ENCODE results near the gene PROM1. TPM values are rescaled to one million over a fixed set of nuclear protein-coding genes. Genes with fewer than 3 reads are reported as not detected.

PROM1 gene
- total and polyA plus RNA-seq, 2 donors (not counting 1 experiment from before 2014, with no cell fraction given), result 0.10 to 0.17 TPM

DNA sequence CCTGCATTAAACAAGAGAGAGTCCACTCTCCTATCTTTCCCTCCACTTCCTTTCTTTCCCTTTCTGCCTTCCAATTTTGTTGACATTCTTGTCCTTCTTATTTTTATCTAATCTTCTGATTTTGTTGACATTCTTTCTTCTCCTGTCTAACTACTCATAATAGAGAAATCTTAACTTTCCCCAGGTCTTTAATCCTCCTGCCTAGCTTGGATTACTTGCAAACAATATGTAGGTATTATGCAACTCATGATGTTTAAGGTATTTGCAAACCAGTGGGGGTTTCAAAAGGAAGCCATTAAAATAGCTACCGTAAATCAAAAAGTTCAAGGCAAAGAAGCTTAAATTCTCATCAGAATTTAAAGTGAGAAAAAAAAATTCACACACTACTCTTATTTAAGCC is 53.9 kb downstream of the PROM1 start:
- Histone ChIP-seq H3K4me3 (replicated peaks in 1 of 4; ENCODE audit: control extremely low read depth in 1 of 4, insufficient read depth in 1 of 4, low read depth in 3 of 4, low read length in 4 of 4) (no peak overlapping the region), H3K79me2 (ENCODE audit: control insufficient read depth, insufficient read depth, low read length) (no peaks in the 10 kb centered on the region), H3K4me2 (ENCODE audit: extremely low read depth, insufficient read depth, low read length) (no peak overlapping the region), H3K27me3 (ENCODE audit: control insufficient read depth, insufficient read depth, low read length) (no peaks in the 10 kb centered on the region), H4K20me1 (ENCODE audit: control insufficient read depth, extremely low read depth, insufficient read depth, low read length) (no peaks in the 10 kb centered on the region), H3K27ac (ENCODE audit: insufficient read depth, low read length) (no peak overlapping the region), H2AFZ (ENCODE audit: low read length) (no peak overlapping the region), H3K9me3 (ENCODE audit: control insufficient read depth, insufficient read depth, low read depth, low read length) (no peaks in the 10 kb centered on the region), H3K4me1 (ENCODE audit: control insufficient read depth, extremely low read depth, insufficient read depth, low read length) (no peaks in the 10 kb centered on the region), H3K9ac (ENCODE audit: insufficient read depth, low read length) (no peak overlapping the region), H3K36me3 (ENCODE audit: control insufficient read depth, insufficient read depth, low read length) (no peaks in the 10 kb centered on the region)
- no peak for DNase-seq (ENCODE audit: low read depth in 2 of 2)
- no peak for TF ChIP-seq EZH2 (IDR thresholded peaks at IDR 0.05; ENCODE audit: low read length, missing control alignments)
- TF ChIP-seq, protein P1, sequence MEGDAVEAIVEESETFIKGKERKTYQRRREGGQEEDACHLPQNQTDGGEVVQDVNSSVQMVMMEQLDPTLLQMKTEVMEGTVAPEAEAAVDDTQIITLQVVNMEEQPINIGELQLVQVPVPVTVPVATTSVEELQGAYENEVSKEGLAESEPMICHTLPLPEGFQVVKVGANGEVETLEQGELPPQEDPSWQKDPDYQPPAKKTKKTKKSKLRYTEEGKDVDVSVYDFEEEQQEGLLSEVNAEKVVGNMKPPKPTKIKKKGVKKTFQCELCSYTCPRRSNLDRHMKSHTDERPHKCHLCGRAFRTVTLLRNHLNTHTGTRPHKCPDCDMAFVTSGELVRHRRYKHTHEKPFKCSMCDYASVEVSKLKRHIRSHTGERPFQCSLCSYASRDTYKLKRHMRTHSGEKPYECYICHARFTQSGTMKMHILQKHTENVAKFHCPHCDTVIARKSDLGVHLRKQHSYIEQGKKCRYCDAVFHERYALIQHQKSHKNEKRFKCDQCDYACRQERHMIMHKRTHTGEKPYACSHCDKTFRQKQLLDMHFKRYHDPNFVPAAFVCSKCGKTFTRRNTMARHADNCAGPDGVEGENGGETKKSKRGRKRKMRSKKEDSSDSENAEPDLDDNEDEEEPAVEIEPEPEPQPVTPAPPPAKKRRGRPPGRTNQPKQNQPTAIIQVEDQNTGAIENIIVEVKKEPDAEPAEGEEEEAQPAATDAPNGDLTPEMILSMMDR (conservative IDR thresholded peaks at IDR 0.05 in 1 of 2, IDR thresholded peaks at IDR 0.05 in 1 of 2; ENCODE audit: low read depth in 1 of 2, low read length in 2 of 2), result no peak

DNA sequence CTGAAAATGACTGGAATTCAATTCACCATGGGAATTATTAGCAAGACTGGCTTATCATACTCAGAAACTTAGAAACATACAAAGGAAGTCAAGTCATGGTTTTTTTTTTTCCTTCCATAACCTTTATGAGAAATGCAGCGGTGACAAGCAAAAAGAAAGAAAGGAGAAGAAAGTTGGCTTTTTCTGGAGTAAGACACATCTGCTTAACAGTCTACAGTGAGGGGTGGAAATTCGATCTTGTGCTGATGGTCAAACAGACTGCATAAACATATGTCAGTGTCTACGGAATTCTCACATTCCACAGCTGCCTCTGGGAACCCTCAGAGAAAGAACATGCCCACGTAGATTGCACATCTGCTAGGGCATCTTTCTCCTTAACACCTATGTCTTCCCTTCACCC is 54.6 kb downstream of the PROM1 start:
- TF ChIP-seq EZH2 (IDR thresholded peaks at IDR 0.05; ENCODE audit: low read length, missing control alignments), result no peak
- TF ChIP-seq, protein P1 (conservative IDR thresholded peaks at IDR 0.05 in 1 of 2, IDR thresholded peaks at IDR 0.05 in 1 of 2; ENCODE audit: low read depth in 1 of 2, low read length in 2 of 2), result no peak
- Histone ChIP-seq H3K4me1 (ENCODE audit: control insufficient read depth, extremely low read depth, insufficient read depth, low read length) (no peaks in the 10 kb centered on the region), H2AFZ (ENCODE audit: low read length) (no peak overlapping the region), H3K27me3 (ENCODE audit: control insufficient read depth, insufficient read depth, low read length) (no peaks in the 10 kb centered on the region), H3K4me3 (replicated peaks in 1 of 4; ENCODE audit: control extremely low read depth in 1 of 4, insufficient read depth in 1 of 4, low read depth in 3 of 4, low read length in 4 of 4) (no peak overlapping the region), H3K27ac (ENCODE audit: insufficient read depth, low read length) (no peak overlapping the region), H3K4me2 (ENCODE audit: extremely low read depth, insufficient read depth, low read length) (peak overlapping the region; percentile 20), H4K20me1 (ENCODE audit: control insufficient read depth, extremely low read depth, insufficient read depth, low read length) (no peaks in the 10 kb centered on the region), H3K79me2 (ENCODE audit: control insufficient read depth, insufficient read depth, low read length) (no peaks in the 10 kb centered on the region), H3K9me3 (ENCODE audit: control insufficient read depth, insufficient read depth, low read depth, low read length) (no peaks in the 10 kb centered on the region), H3K36me3 (ENCODE audit: control insufficient read depth, insufficient read depth, low read length) (no peaks in the 10 kb centered on the region), H3K9ac (ENCODE audit: insufficient read depth, low read length) (no peak overlapping the region)
- DNase-seq (ENCODE audit: low read depth in 2 of 2), result peak; percentile 58 to 82

DNA sequence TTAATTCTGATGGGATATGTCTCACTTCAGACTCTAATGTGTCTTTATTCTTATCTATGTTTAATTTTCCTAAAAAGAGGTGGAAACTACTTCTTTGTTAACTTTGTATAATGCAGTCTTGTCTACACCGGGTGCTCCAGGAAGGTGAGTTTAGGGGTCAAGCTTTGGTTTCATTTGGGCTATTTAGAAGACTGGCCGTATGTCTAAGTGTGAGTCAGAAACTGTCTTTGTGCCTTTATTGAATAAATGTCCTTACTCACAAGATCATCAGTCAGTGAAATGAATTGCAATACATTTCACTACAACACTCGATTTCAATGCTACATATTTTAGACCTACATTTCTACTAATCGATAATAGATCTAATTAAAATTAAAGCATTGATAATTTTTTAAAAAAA is 56.2 kb downstream of the PROM1 start:
- Histone ChIP-seq H4K20me1 (ENCODE audit: control insufficient read depth, extremely low read depth, insufficient read depth, low read length) (no peaks in the 10 kb centered on the region), H3K27ac (ENCODE audit: insufficient read depth, low read length) (no peak overlapping the region), H3K27me3 (ENCODE audit: control insufficient read depth, insufficient read depth, low read length) (no peaks in the 10 kb centered on the region), H3K9me3 (ENCODE audit: control insufficient read depth, insufficient read depth, low read depth, low read length) (no peaks in the 10 kb centered on the region), H3K4me2 (ENCODE audit: extremely low read depth, insufficient read depth, low read length) (no peak overlapping the region), H3K4me3 (replicated peaks in 1 of 4; ENCODE audit: control extremely low read depth in 1 of 4, insufficient read depth in 1 of 4, low read depth in 3 of 4, low read length in 4 of 4) (no peak overlapping the region), H3K36me3 (ENCODE audit: control insufficient read depth, insufficient read depth, low read length) (no peaks in the 10 kb centered on the region), H2AFZ (ENCODE audit: low read length) (no peak overlapping the region), H3K4me1 (ENCODE audit: control insufficient read depth, extremely low read depth, insufficient read depth, low read length) (no peaks in the 10 kb centered on the region), H3K79me2 (ENCODE audit: control insufficient read depth, insufficient read depth, low read length) (no peaks in the 10 kb centered on the region), H3K9ac (ENCODE audit: insufficient read depth, low read length) (no peak overlapping the region)
- TF ChIP-seq EZH2 (IDR thresholded peaks at IDR 0.05; ENCODE audit: low read length, missing control alignments), result no peak
- TF ChIP-seq, protein P1 (conservative IDR thresholded peaks at IDR 0.05 in 1 of 2, IDR thresholded peaks at IDR 0.05 in 1 of 2; ENCODE audit: low read depth in 1 of 2, low read length in 2 of 2), result no peak
- DNase-seq (ENCODE audit: low read depth in 2 of 2), result peak; percentile 5 to 52

All from fibroblast of lung (primary cell).